ENCODE results near the gene SNED1.

SNED1 gene

DNA sequence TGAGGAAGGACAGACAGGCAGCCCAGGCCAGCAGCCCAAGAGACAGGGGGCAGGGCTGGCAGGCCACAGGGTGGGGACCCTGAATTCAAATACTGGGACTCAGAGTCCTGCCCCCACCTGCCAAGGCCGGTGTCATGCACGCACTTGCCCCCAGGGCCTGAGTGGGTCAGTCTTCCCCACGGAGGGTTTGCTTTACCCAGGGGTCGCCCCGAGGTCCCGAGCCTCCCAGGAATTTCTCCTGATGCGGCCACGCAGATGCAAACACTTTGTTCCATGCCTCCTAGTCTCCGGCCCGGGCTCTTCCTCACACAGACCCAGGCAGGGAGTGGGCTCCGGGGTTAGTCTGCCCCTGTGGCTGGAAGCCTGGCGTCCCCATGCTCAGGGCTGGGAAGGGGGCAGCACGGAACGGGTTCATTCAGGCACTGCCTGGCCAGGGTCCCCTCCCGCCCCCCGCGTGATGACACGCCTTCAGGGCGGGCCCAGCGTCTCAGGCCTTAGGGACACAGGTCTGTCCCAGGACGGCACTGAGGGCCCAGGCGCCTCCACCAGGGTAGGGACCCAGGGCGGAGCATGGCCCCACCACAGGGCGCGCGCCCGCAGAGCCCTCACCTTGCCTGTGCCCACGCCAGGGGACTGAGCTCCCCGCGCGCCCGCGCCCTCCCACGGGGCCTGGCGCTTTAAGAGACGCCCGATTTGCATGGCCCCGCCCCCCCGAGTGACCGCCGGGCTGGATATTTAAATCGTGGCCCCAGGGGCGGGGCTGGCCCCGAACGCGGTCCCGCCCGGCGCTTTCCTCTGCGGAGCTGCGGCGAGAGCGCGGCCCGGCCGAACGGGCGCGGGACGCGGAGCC is at the start of gene SNED1:
TSS of gene SNED1 (plus strand) at position 763 of the 850 bp plus-strand sequence. CDS start 220 bp downstream, outside the sequence.
- peak; percentile 48 for DNase-seq

DNA sequence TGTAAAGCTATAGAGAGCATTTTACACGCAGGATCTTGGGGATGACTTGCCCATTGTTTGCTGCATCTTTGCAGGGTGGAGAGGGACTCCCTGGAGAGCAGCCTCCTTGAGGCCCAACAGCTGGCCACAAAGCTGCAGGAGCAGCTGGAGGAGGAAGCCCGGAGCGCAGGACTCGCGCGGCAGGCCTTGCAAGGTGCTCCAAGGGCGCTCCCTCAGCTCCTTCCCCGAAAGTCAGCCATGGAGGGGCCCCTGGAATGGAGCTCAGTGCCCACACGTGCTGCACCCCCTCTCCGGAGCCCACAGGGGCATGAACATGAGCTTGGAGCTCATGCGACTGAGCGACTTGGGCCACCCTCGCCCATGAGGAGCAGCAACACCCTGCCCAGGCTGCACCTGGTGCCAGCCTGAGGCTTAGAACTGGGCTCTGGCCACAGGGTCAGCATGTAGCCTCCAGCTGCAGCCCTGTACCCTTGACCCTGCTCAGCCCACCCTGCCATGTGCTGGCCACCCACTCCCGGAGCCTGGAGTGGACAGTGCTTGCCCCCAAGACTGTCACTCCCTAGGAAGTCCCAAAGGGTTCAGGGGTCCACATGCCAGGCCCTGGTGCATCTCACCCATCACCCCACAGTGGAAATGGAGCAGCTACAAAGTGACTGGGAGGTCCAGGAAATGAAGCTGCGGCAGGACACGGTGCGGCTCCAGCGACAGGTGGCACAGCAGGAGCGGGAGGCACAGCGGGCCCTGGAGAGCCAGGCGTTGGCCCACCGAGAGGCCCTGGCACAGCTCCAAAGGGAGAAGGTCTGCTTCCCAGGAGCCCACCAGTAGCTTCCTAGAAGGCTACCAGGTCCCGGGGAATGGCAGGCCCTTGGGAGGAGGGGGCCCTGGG is 49.3 kb upstream of the SNED1 start:
- DNase-seq: no peak

- no peak for DNase-seq
Measured at GRCh38 chr2:240949791-240950705, 48.4 kb upstream of the SNED1 start.

GRCh38 chr2:240951045-240951594 is 47.3 kb upstream of the SNED1 start:
- DNase-seq: no peak

DNA sequence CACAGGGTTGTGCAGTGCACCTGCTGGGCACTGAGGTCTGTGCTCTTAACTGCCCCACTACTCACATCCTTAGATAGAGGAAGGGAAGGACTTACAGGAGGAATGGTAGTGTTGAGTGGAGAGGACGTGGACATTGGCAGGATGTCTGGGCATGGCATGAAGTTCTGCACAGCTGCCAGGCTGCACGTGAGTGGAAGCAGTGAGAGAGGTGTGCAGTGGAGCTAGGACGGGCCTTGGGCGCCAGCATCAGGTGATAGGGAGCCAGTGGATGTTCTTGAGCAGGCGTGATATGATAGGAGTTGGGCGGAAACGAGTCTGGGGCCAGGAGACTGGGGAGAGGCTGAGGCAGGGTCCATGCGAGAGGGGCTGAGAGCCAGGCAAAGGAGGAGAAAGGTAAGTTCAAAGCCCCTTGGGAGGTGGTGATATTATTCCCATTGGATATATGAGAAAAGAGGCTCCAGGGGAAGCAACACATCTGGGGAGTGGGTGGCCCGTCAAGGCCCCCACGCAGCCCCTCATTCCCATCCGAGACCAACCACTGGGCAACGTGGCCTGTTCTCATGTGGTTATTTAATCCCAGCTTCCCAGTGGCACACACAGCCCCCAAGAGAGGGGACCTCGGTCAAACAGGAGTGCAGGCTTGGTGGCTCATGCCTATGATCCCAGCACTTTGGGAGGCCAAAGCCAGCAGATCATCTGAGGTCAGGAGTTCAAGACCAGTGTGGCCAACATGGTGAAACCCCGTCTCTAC is 45.7 kb upstream of the SNED1 start:
- no peak for DNase-seq

- DNase-seq: no peak
Measured at GRCh38 chr2:240953426-240954410, 44.7 kb upstream of the SNED1 start.

- DNase-seq: no peak
Measured at GRCh38 chr2:240954436-240955305, 43.7 kb upstream of the SNED1 start.

DNA sequence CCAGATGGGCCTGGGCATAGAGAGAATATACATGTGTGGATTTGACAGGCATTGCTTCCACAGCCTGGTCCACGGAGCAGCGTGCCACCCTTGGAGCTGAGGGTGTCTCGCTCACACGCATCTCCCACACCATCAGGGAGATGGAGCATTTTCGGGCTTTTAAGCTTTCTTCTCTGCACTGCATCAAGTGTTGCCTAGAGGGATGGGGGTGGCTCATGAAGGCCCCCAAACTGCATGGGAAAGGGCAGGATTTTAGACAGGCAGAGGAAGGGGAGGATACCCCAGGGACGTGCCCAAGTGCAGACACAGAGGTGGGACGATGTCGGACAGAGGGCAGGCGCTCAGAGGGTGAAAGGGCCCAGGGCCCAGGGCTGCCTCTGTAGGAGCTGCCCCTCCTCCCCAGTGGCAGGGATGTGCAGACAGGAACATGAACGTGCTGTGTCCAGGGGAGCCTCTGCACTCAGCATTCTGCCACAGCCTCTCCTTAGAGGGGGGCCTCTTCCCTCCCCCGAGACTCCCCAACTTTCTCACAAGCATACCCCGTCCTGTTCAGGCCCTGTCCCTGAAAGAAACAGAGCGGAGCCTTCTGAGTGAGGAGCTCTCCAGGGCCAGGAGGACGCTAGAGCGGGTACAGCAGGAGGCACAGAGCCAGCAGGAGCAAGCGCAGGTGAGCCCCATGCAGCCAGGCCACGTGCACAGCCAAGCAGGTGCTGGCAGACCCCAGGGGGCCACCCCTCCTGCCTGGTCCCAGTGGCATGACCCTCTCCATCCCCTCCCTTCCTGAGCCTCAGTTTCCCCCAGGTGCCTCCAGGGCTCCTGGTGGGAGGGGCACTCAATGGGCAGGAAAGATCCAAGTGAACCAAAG is 42.9 kb upstream of the SNED1 start:
- DNase-seq: no peak

DNA sequence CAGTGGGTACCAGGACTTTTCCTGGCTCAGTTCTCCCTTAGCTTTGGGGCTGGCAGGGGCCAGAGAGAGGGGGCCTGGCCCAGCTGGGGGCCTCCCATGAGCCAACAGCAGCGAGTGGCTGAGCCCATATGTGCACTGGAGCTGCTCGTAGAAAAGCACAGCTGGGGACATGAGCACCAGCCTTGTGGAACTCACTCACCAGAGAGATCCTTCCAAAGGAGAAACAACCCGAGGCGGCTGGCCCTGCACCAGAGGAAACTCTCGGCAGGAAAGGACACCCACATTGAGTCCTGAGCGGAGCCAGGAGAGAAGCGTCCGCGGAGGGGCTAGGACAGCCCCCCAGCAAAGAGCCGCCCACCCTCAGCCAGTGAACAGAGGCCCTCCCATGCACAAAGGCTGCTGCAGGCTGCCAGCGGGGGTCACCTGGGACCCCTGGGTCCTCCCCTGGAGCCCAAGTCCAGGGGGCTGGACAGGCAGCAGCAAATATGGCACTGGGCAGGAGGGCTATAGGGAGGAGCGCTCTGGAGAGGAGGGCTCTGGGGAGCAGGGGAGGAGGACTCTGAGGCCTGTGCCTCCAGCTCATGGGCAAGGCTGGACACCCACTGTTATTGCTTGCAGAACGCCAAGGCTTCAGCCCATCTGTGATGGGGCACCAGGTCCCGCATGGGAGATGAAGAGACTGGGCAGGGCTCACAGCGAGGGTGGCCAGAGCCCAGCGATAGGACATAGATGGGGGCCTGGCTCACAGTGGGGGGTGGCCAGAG is 42.1 kb upstream of the SNED1 start:
- DNase-seq: no peak

DNA sequence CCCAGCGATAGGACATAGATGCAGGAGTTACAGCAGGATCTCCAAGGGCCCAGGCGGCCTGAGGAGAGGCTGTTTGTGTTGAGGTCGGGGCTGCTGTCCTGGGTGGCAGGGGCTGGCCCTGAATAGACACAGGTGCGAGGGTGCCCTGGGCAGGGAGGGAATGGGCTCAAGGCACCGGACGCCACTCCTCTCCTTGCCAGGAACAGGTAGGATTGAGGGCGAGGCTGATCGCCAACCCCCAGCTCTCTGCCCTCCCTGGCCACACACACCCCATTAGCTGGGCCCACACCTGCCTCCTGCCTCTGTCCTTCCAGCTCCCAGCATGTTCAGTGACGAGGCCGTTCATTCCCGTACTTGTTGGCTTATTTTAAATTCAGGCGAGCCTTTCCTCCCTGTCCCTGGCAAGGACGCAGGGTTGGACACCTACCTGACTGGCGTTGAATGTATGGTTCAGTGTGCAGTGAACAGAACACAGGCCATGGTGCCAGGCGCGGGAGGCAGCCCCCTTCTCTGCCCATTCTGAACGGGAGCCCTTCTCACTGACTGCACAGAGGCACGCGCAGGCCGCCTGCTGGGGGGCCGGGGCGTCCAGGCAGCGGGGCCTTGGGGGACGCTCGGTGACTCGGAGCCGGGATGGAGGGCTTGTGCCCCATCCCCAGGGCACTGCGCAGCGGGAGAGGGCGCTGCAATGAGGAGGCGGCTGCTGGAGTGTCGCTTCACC is 41.3 kb upstream of the SNED1 start:
- DNase-seq: no peak

- DNase-seq: no peak
Measured at GRCh38 chr2:240957656-240958365, 40.6 kb upstream of the SNED1 start.

- no peak for DNase-seq
Measured at GRCh38 chr2:240958366-240959213, 39.8 kb upstream of the SNED1 start.

DNA sequence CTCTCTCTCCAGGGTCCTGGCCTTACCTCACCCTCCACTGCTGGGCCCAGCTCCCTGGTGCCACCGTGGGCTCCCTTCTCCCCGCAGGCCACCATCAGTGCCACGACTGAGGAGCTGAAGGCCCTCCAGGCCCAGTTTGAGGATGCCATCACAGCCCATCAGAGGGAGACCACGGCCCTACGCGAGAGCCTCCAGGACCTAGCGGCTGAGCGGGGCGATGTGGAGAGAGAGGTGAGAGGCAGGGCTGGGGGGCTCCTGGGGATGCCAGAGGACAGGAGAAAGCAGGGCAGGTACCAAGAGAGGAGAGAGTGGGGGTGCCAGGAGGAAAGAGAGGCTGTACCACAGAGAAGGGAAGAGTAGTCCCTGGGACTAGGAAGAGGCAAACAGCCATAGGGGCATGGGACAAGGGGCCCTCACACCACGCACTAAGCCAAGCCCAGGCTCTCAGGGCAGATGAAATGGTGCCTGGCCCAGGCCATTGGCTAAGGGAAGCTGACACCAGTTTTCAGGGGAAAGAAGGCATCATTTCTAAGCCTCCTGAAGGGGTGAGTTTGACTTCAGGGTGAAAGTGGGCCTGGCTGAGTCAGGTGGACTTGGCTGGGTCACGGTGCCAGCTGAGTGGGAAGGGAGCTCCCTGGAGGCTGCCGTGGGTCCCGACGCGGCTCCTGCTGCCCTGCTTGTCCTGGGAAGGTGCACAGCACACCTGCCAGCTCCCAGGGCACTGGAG is 39.0 kb upstream of the SNED1 start:
- no peak for DNase-seq

DNA sequence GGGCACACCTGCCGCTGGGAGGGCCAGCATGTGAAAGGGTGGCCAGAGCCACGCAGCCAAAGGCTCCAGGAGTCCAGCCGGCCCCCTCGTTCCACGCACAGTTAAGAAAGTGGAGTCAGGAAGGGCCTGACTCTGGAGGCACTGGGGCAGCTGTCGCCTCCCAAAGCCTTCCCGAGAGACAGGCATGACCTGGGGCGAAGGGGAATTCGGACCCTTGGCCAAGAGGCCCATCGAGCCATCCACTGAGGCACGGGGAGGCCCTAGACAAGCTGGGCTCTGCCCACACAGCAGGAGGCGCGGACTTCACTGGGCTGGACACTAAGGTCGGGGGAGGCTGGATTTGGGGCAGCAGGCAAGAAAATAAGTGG is 38.5 kb upstream of the SNED1 start:
- DNase-seq: no peak
